Transverse colon (tissue), 4 donors: Measurements from ENCODE around the gene GNAI1. TPM values are rescaled to one million over a fixed set of nuclear protein-coding genes. Genes with fewer than 3 reads are reported as not detected.

Experiments
- DNase-seq: peaks from one replicate; pipeline ENCODE4 v3.0.0-alpha.2; 2019
- H3K27ac ChIP-seq, 4 donors: fragments of 200-600 bp; sonication (generic); 2 replicates each; pipeline ENCODE4 v1.5.1; 2016 to 2018; ENCODE audit warnings: inconsistent platforms in 4 of 4
- H3K27me3 ChIP-seq: fragments of 200-600 bp; sonication (generic); 2 replicates; pipeline ENCODE4 v1.5.1; 2017; ENCODE audit warnings: inconsistent platforms
- H3K36me3 ChIP-seq, 4 donors: fragments of 200-600 bp; sonication (generic); 2 replicates each; pipeline ENCODE4 v1.5.1; 2017 to 2019; ENCODE audit warnings: inconsistent platforms in 4 of 4
- H3K4me1 ChIP-seq, 4 donors: fragments of 200-600 bp; sonication (generic); 2 replicates each; pipeline ENCODE4 v1.5.1; 2017 to 2020; ENCODE audit warnings: inconsistent platforms in 4 of 4
- H3K4me3 ChIP-seq, 4 donors: fragments of 200-600 bp; sonication (generic); 1 replicate in 1 of 4; 2 replicates in 3 of 4; pipeline versions ENCODE4 v1.5.1 to v1.6.1; 2017 to 2019; ENCODE audit warnings: inconsistent platforms in 4 of 4
- H3K9me3 ChIP-seq, 2 donors: fragments of 200-600 bp; sonication (generic); 2 replicates each; pipeline ENCODE4 v1.5.1; 2017 to 2019; ENCODE audit warnings: inconsistent platforms in 2 of 2
- EP300 ChIP-seq: sonication (generic); formaldehyde crosslinking; IDR thresholded peaks from one replicate; pipeline ENCODE4 v1.6.1; 2017; ENCODE audit warnings: antibody characterized with exemption, low read depth
- POLR2A ChIP-seq: fragments of 450-650 bp; IDR thresholded peaks from one replicate; pipeline ENCODE4 v1.6.1; 2016; ENCODE audit warnings: antibody characterized with exemption, mild to moderate bottlenecking, moderate library complexity
- POLR2AphosphoS5 ChIP-seq, 3 donors: sonication (generic); formaldehyde crosslinking; IDR thresholded peaks; one replicate each; pipeline ENCODE4 v1.6.1; 2016; ENCODE audit warnings: antibody characterized with exemption in 3 of 3
- WGBS, 2 donors: methylation state at CpG; one replicate each; pipeline ENCODE4 v1.1.5; 2018; ENCODE audit warnings: low coverage in 1 of 2; 5-methylcytosine and 5-hydroxymethylcytosine counted together
- in situ Hi-C, 4 donors: fragments of 200-750 bp; cut with MboI; loops; one replicate each; pipeline versions ENCODE4 v1.15.0 to v1.15.1; 2017; ENCODE audit warnings: low sequenced_read_pairs in 3 of 4, low pct_ligation_motif_present in 1 of 4, low pct_unique_long_range_greater_than_20kb in 1 of 4
- intact Hi-C: fragments of 100-400 bp; cut with DNase I; formaldehyde crosslinking; loops from one replicate; pipeline ENCODE4 v1.15.1; 2023; ENCODE audit warnings: low total_unique reads
- total RNA-seq, 4 donors: library from RNA; depleted of rRNA; stranded (reverse); fragments of >200 nt; gene quantifications; one replicate each; pipeline ENCODE4 v1.1.0, GENCODE V29; 2016
- TF ChIP-seq, protein P1 (sequence below), 5 experiments: fragments of 200-600 bp in 3 of 5; fragments of 450-650 bp in 2 of 5; sonication (generic) in 3 of 5; IDR thresholded peaks; 1 replicate in 2 of 5; 2 replicates in 3 of 5; pipeline ENCODE4 v1.5.1; 2016 to 2017; ENCODE audit warnings: antibody characterized with exemption in 5 of 5, inconsistent platforms in 3 of 5, mild to moderate bottlenecking in 2 of 5, moderate library complexity in 1 of 5

The GNAI1 gene
- total RNA-seq, 4 donors from 2014 or later: 3.0 to 46.0 (median 37.4) TPM

- no peaks in the 10 kb centered on the region for H3K9me3 ChIP-seq
- in situ Hi-C loops: no loop called here
- TF ChIP-seq POLR2AphosphoS5 (IDR thresholded peaks at IDR 0.05): no peak
- TF ChIP-seq, protein P1, sequence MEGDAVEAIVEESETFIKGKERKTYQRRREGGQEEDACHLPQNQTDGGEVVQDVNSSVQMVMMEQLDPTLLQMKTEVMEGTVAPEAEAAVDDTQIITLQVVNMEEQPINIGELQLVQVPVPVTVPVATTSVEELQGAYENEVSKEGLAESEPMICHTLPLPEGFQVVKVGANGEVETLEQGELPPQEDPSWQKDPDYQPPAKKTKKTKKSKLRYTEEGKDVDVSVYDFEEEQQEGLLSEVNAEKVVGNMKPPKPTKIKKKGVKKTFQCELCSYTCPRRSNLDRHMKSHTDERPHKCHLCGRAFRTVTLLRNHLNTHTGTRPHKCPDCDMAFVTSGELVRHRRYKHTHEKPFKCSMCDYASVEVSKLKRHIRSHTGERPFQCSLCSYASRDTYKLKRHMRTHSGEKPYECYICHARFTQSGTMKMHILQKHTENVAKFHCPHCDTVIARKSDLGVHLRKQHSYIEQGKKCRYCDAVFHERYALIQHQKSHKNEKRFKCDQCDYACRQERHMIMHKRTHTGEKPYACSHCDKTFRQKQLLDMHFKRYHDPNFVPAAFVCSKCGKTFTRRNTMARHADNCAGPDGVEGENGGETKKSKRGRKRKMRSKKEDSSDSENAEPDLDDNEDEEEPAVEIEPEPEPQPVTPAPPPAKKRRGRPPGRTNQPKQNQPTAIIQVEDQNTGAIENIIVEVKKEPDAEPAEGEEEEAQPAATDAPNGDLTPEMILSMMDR (IDR thresholded peaks at IDR 0.05): no peak
- no peak for TF ChIP-seq EP300
- no peak for TF ChIP-seq POLR2A
- WGBS, 2 donors: 85 to 86% methylated on average over 4 of the region's 4 CpGs
- H3K27me3 ChIP-seq: no peaks in the 10 kb centered on the region
- intact Hi-C loops: no loop called here
- no peaks in the 10 kb centered on the region for H3K36me3 ChIP-seq
- no peak overlapping the region for H3K27ac ChIP-seq
- no peak overlapping the region for H3K4me3 ChIP-seq
- no peaks in the 10 kb centered on the region for H3K4me1 ChIP-seq
- no peak for DNase-seq
Measured at GRCh38 chr7:80240265-80241025, 105.8 kb downstream of the GNAI1 start.

DNA sequence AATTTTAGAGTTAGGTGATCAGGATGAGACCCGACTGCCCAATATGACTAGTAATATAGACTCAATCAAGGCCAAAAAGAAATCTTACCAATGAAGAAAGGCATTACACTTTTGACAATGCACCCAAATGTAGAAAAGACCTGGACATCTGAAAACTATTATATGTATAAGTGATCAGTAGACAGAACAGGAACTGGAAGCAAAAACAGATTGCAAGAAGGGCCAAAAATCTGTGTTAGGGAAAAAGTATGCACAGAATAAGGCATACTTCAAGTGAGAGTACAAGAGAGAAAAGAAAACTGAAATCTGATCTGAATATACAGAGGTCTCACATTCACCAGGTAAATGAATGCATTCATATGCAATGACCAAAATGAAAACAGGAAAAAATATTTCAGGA is 107.0 kb downstream of the GNAI1 start:
- WGBS, 2 donors: 88 to 93% methylated on average over 1 of the region's 1 CpG
- DNase-seq: no peak
- in situ Hi-C loops (no loop called here), intact Hi-C loops (no loop called here)
- no peaks in the 10 kb centered on the region for H3K9me3 ChIP-seq
- H3K4me3 ChIP-seq: no peak overlapping the region
- TF ChIP-seq, protein P1 (IDR thresholded peaks at IDR 0.05): no peak
- TF ChIP-seq POLR2AphosphoS5 (IDR thresholded peaks at IDR 0.05): no peak
- no peak for TF ChIP-seq POLR2A
- no peak for TF ChIP-seq EP300
- H3K27ac ChIP-seq: no peak overlapping the region
- H3K27me3 ChIP-seq: no peaks in the 10 kb centered on the region
- H3K4me1 ChIP-seq: no peaks in the 10 kb centered on the region
- H3K36me3 ChIP-seq: no peaks in the 10 kb centered on the region

GRCh38 chr7:80243425-80243824 is 108.8 kb downstream of the GNAI1 start:
- 68 to 78% methylated on average over 3 to 4 of the region's 4 CpGs for WGBS, 2 donors
- no peak for DNase-seq
- in situ Hi-C loops (no loop called here), intact Hi-C loops (no loop called here)
- H3K4me1 ChIP-seq: no peaks in the 10 kb centered on the region
- no peaks in the 10 kb centered on the region for H3K9me3 ChIP-seq
- no peaks in the 10 kb centered on the region for H3K36me3 ChIP-seq
- H3K27me3 ChIP-seq: no peaks in the 10 kb centered on the region
- H3K27ac ChIP-seq: no peak overlapping the region
- TF ChIP-seq, protein P1 (IDR thresholded peaks at IDR 0.05): no peak
- TF ChIP-seq POLR2A (no peak), POLR2AphosphoS5 (IDR thresholded peaks at IDR 0.05) (no peak), EP300 (no peak)
- no peak overlapping the region for H3K4me3 ChIP-seq

DNA sequence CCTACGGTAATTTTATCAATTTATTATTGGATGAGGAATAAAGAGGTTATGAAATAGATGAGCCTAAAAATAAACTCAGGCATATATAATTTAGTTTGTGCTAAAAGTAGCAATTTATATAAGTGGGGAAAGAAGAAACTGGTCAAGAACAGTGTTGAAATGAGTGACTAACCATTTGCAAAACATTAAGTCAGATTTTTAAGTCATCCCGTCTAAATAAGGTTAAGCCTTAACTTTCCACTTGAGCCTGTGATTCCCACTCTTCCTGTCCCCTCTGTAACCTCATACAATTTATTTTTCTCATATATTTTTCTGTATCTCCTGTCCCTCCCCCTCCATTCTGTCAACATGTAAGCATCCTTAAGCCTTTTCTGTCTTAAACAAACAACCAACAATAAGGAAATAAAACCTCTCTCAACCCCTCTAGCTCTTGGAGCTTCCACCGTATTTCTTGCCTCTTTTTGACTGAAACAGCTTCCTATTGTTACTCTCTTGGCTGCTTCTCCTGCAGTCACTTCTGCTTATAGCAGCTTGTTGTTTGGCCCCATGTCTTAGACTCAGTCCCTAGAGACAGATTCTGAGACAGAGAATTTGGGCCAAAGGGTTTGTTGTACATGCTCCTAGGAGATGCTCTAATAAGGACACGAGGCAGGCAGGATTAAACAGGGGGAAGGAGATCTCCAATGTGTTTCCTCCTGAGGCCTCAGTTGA is 109.7 kb downstream of the GNAI1 start:
- H3K27me3 ChIP-seq: no peaks in the 10 kb centered on the region
- no peaks in the 10 kb centered on the region for H3K4me1 ChIP-seq
- H3K27ac ChIP-seq: no peak overlapping the region
- TF ChIP-seq POLR2A (no peak), EP300 (no peak), POLR2AphosphoS5 (IDR thresholded peaks at IDR 0.05) (no peak)
- TF ChIP-seq, protein P1 (IDR thresholded peaks at IDR 0.05): no peak
- no peak overlapping the region for H3K4me3 ChIP-seq
- WGBS, 2 donors: 53 to 66% methylated on average over 3 to 4 of the region's 4 CpGs
- in situ Hi-C loops: no loop called here
- no peak for DNase-seq
- H3K36me3 ChIP-seq: no peaks in the 10 kb centered on the region
- no peaks in the 10 kb centered on the region for H3K9me3 ChIP-seq
- intact Hi-C loops: no loop called here
